Measurements from ENCODE around the gene KCNK4.

DNA sequence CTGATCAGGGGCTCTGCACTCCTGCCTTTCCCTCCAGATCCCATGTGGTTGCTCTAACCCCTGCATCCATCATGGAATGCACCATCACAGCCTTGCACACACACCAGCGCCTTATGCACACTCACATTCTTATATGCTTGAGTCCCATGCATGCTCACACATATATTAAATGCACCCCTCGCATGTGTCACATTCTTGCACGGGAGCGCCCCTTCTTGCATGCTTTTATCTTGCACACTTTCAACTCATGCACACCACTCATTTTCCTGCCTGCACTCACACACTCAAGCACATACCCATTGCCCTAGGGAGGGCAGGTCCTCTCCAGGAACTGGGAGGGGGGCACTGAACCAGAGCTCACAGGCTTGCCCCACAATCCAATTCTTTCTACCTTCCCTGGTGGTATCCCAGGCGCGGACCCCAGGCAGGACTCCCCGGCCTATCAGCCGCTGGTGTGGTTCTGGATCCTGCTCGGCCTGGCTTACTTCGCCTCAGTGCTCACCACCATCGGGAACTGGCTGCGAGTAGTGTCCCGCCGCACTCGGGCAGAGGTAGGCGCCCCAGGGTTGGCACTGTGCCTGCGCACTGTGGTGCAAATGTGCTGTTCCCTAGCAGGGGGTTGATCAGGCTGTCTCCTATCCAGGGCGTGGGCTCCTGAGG lies 6.7 kb downstream of the KCNK4 start:
- TF ChIP-seq, protein P1, sequence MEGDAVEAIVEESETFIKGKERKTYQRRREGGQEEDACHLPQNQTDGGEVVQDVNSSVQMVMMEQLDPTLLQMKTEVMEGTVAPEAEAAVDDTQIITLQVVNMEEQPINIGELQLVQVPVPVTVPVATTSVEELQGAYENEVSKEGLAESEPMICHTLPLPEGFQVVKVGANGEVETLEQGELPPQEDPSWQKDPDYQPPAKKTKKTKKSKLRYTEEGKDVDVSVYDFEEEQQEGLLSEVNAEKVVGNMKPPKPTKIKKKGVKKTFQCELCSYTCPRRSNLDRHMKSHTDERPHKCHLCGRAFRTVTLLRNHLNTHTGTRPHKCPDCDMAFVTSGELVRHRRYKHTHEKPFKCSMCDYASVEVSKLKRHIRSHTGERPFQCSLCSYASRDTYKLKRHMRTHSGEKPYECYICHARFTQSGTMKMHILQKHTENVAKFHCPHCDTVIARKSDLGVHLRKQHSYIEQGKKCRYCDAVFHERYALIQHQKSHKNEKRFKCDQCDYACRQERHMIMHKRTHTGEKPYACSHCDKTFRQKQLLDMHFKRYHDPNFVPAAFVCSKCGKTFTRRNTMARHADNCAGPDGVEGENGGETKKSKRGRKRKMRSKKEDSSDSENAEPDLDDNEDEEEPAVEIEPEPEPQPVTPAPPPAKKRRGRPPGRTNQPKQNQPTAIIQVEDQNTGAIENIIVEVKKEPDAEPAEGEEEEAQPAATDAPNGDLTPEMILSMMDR (IDR thresholded peaks at IDR 0.05): no peak
- TF ChIP-seq POLR2AphosphoS5 (IDR thresholded peaks at IDR 0.05) (no peak), POLR2A (IDR thresholded peaks at IDR 0.05) (no peak), EP300 (IDR thresholded peaks at IDR 0.05) (no peak)
